Left renal cortex interstitium (tissue), 4 donors: ENCODE measurements around the gene SPRING1. TPM values are rescaled to one million over a fixed set of nuclear protein-coding genes. Genes with fewer than 3 reads are reported as not detected.

ENCODE experiments used
- polyA plus RNA-seq, 4 donors: library from polyadenylated mRNA; unstranded; fragments of 120-200 nt; gene quantifications; one replicate each; pipeline ENCODE4 v1.2.1, GENCODE V29; 2013; ENCODE audit not compliant: insufficient read length in 4 of 4

The SPRING1 gene
- polyA plus RNA-seq, 4 donors: 29.8 to 41.7 (median 34.0) TPM

Other genes with a start within 250 kb of the SPRING1 start
- gene MAP1LC3B2, start 178.7 kb downstream of the SPRING1 start, polyA plus RNA-seq: 10 to 100 TPM in 1 of 4 donors, 1 to 10 TPM in 3; 6.5 to 10.4 (median 7.5) TPM
- 1 to 10 TPM; 4.0 to 8.0 (median 6.0) TPM for gene RNFT2, start 246 bp upstream of the SPRING1 start, polyA plus RNA-seq
- under 1 TPM; 0.38 to 0.57 (median 0.48) TPM for gene HRK, start 143.4 kb upstream of the SPRING1 start, polyA plus RNA-seq
- 10 to 100 TPM; 23.3 to 27.8 (median 24.3) TPM for gene FBXW8, start 172.9 kb upstream of the SPRING1 start, polyA plus RNA-seq